PC-3 (cell line): Measurements from ENCODE around the gene DNAJC1. TPM values are rescaled to one million over a fixed set of nuclear protein-coding genes. Genes with fewer than 3 reads are reported as not detected.

ENCODE experiments used
- ATAC-seq: fragments of 200-7000 bp; cut with Tn5 transposase; 2 replicates; pipeline ENCODE4 v1.9.1; 2020; ENCODE audit warnings: mild to moderate bottlenecking, moderate library complexity
- BruUV-seq: library from RNA; stranded (reverse); fragments of 400-500 nt; replicated peaks from 2 replicates; lab custom pipeline; 2021; lab: Mats Ljungman, UMichigan
- CTCF ChIA-PET: fragments of 300-600 bp; sonication (Branson Sonifier 250); formaldehyde crosslinking; loops from one replicate; lab custom pipeline; 2022; ENCODE audit warnings: antibody characterized with exemption; lab: Charles Lee
- POLR2A ChIA-PET: fragments of 300-600 bp; sonication (Branson Sonifier 250); formaldehyde crosslinking; loops from one replicate; lab custom pipeline; 2022; ENCODE audit warnings: antibody characterized with exemption; ENCODE audit not compliant: unreplicated experiment; lab: Charles Lee
- DNase-seq: peaks from one replicate; pipeline ENCODE4 v3.0.0-alpha.2; 2015
- H2AFZ ChIP-seq: fragments of 300-600 bp; sonication (generic); 2 replicates; pipeline ENCODE4 v1.6.0; 2016; ENCODE audit warnings: antibody characterized with exemption, low read length
- H3F3A ChIP-seq: fragments of 300-600 bp; sonication (generic); one replicate; pipeline ENCODE4 v1.6.0; 2017; ENCODE audit warnings: antibody characterized with exemption, low read length, control low read depth, mild to moderate bottlenecking; ENCODE audit not compliant: unreplicated experiment
- H3K27ac ChIP-seq: fragments of 300-600 bp; sonication (generic); 2 replicates; pipeline ENCODE4 v1.5.1; 2016; ENCODE audit warnings: mild to moderate bottlenecking, low read length
- H3K27me3 ChIP-seq: fragments of 300-600 bp; sonication (generic); 2 replicates; pipeline ENCODE4 v1.6.1; 2016; ENCODE audit warnings: low read length, mixed read lengths
- H3K36me3 ChIP-seq: fragments of 300-600 bp; sonication (generic); 2 replicates; pipeline ENCODE4 v1.6.1; 2016; ENCODE audit warnings: low read depth, mixed run types, low read length, mixed read lengths
- H3K4me1 ChIP-seq: fragments of 300-600 bp; sonication (generic); 2 replicates; pipeline ENCODE4 v1.5.1; 2016; ENCODE audit warnings: low read length; ENCODE audit not compliant: insufficient read depth
- H3K4me2 ChIP-seq: fragments of 300-600 bp; sonication (generic); 2 replicates; pipeline ENCODE4 v1.6.0; 2016; ENCODE audit warnings: low read length
- H3K4me3 ChIP-seq: fragments of 300-600 bp; sonication (generic); 2 replicates; pipeline ENCODE4 v1.5.1; 2016; ENCODE audit warnings: mild to moderate bottlenecking, low read length, mixed read lengths
- H3K79me2 ChIP-seq: fragments of 300-600 bp; sonication (generic); 2 replicates; pipeline ENCODE4 v1.6.1; 2017; ENCODE audit warnings: low read length, mixed read lengths
- H3K9ac ChIP-seq: fragments of 300-600 bp; sonication (generic); 2 replicates; pipeline ENCODE4 v1.6.0; 2016; ENCODE audit warnings: mild to moderate bottlenecking, low read length
- H3K9me2 ChIP-seq: fragments of 300-600 bp; sonication (generic); replicated peaks from 2 replicates; pipeline ENCODE4 v1.6.1; 2016; ENCODE audit warnings: mixed run types, low read length, mixed read lengths
- H3K9me3 ChIP-seq: fragments of 300-600 bp; sonication (generic); 2 replicates; pipeline ENCODE4 v1.6.1; 2016; ENCODE audit warnings: low read length, mixed read lengths
- H4K20me1 ChIP-seq: fragments of 300-600 bp; sonication (generic); 2 replicates; pipeline ENCODE4 v1.6.1; 2016; ENCODE audit warnings: low read length, mixed read lengths
- CTCF ChIP-seq: fragments of 300-600 bp; sonication (generic); conservative IDR thresholded peaks from 2 replicates; pipeline ENCODE4 v1.5.1; 2017; ENCODE audit warnings: antibody characterized with exemption, low read depth, mild to moderate bottlenecking, low read length
- EZH2 ChIP-seq: fragments of 300-600 bp; sonication (generic); IDR thresholded peaks from one replicate; pipeline ENCODE4 v1.6.1; 2017; ENCODE audit warnings: antibody characterized with exemption, mild to moderate bottlenecking, low read length; ENCODE audit not compliant: unreplicated experiment
- EZH2phosphoT487 ChIP-seq: fragments of 300-600 bp; sonication (generic); IDR thresholded peaks from 2 replicates; pipeline ENCODE4 v1.6.1; 2018; ENCODE audit warnings: mild to moderate bottlenecking, antibody characterized with exemption, low read length, borderline replicate concordance
- intact Hi-C: fragments of 100-400 bp; cut with micrococcal nuclease; formaldehyde crosslinking; loops from 2 replicates; pipeline ENCODE4 v1.9.0; 2023
- total RNA-seq: library from RNA; depleted of rRNA; stranded (reverse); fragments of >200 nt; gene quantifications from 2 replicates; pipeline ENCODE4 v1.2.3, GENCODE V29; 2014

Gene DNAJC1
- total RNA-seq, 1 experiment from 2014 or later = 53.4 TPM

- no TSS peak for BruUV-seq
- Histone ChIP-seq H2AFZ (no peak overlapping the region), H3F3A (no peaks in the 10 kb centered on the region), H3K27me3 (no peaks in the 10 kb centered on the region), H3K9me3 (no peaks in the 10 kb centered on the region), H3K79me2 (no peaks in the 10 kb centered on the region), H3K4me3 (no peak overlapping the region), H3K9ac (no peak overlapping the region), H3K27ac (no peak overlapping the region), H3K9me2 (no peaks in the 10 kb centered on the region), H4K20me1 (no peaks in the 10 kb centered on the region), H3K4me1 (peaks cover 8% of the 10 kb centered on the region), H3K36me3 (no peaks in the 10 kb centered on the region), H3K4me2 (no peak overlapping the region)
- DNase-seq = no peak
- ATAC-seq = no peak
- TF ChIP-seq EZH2phosphoT487 (no peak), CTCF (no peak), EZH2 (no peak)
- CTCF ChIA-PET = no interaction called here
- intact Hi-C loops = no loop called here
- POLR2A ChIA-PET = no interaction called here
Observed at GRCh38 chr10:22030421-22030820, 26.9 kb upstream of the DNAJC1 start.

- ATAC-seq = no peak
- no peaks in the 10 kb centered on the region for H3K9me3 ChIP-seq
- H3K27me3 ChIP-seq = no peaks in the 10 kb centered on the region
- no TSS peak for BruUV-seq
- no peak overlapping the region for H3K27ac ChIP-seq
- no peak overlapping the region for H3K4me2 ChIP-seq
- H3K36me3 ChIP-seq = no peaks in the 10 kb centered on the region
- intact Hi-C loops = no loop called here
- H3K4me3 ChIP-seq = no peak overlapping the region
- ChIA-PET POLR2A (no interaction called here), CTCF (no interaction called here)
- peaks cover 8% of the 10 kb centered on the region for H3K4me1 ChIP-seq
- no peak overlapping the region for H3K9ac ChIP-seq
- no peak for DNase-seq
- no peaks in the 10 kb centered on the region for H3F3A ChIP-seq
- no peaks in the 10 kb centered on the region for H3K9me2 ChIP-seq
- no peaks in the 10 kb centered on the region for H3K79me2 ChIP-seq
- no peak for TF ChIP-seq CTCF
- no peak for TF ChIP-seq EZH2
- TF ChIP-seq EZH2phosphoT487 = no peak
- H2AFZ ChIP-seq = no peak overlapping the region
- no peaks in the 10 kb centered on the region for H4K20me1 ChIP-seq
Observed at GRCh38 chr10:22029445-22030236, 26.1 kb upstream of the DNAJC1 start.
